GM12873 (cell line): Measurements from ENCODE around the gene MICAL2.
A peak's percentile ranks its signal among the peaks of the same experiment; 100 is the strongest.

Experiments used
- TF ChIP-seq, protein P1 (sequence below): IDR thresholded peaks from 2 replicates; pipeline ENCODE4 v1.5.1; 2012; ENCODE audit warnings: low read depth, mild to moderate bottlenecking, moderate library complexity, low read length, control low read depth; ENCODE audit not compliant: insufficient read depth; ENCODE audit errors: missing control alignments

The MICAL2 gene

DNA sequence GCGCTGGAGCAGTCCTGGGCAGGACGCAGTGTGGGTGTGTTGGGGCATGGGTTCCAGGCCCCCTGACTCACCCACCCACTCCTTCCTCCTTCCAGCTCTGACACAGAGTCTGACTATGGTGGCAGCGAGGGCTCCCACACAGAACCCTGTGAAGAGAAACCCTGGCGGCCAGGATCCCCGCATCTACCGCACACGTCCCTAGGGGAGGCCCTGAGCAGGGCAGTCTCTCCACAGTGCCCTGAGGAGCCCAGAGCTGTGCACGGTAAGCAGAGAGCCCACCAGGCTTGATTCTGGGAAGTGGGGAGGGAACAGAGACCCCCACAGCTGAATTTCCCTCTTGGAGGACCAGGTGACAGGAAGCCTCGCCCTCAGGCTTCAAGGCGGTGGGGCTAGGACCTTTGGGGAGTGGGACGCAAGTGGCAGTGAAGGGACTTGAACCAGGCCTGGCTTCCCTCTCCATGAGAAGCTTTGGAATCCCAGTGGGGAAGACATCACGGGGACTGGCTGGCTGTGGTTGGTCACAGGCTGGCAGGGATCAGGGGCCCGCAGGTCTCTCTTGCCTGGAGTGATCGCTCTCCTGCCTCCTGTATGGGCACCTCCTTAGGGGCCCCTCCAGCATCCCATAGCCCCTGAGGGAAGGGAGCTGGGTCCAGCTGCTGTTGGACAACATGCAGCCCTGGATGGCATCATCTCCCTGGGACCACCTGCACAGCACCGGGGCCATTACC is 170.6 kb downstream of the MICAL2 start:
- TF ChIP-seq, protein P1, sequence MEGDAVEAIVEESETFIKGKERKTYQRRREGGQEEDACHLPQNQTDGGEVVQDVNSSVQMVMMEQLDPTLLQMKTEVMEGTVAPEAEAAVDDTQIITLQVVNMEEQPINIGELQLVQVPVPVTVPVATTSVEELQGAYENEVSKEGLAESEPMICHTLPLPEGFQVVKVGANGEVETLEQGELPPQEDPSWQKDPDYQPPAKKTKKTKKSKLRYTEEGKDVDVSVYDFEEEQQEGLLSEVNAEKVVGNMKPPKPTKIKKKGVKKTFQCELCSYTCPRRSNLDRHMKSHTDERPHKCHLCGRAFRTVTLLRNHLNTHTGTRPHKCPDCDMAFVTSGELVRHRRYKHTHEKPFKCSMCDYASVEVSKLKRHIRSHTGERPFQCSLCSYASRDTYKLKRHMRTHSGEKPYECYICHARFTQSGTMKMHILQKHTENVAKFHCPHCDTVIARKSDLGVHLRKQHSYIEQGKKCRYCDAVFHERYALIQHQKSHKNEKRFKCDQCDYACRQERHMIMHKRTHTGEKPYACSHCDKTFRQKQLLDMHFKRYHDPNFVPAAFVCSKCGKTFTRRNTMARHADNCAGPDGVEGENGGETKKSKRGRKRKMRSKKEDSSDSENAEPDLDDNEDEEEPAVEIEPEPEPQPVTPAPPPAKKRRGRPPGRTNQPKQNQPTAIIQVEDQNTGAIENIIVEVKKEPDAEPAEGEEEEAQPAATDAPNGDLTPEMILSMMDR = no peak

DNA sequence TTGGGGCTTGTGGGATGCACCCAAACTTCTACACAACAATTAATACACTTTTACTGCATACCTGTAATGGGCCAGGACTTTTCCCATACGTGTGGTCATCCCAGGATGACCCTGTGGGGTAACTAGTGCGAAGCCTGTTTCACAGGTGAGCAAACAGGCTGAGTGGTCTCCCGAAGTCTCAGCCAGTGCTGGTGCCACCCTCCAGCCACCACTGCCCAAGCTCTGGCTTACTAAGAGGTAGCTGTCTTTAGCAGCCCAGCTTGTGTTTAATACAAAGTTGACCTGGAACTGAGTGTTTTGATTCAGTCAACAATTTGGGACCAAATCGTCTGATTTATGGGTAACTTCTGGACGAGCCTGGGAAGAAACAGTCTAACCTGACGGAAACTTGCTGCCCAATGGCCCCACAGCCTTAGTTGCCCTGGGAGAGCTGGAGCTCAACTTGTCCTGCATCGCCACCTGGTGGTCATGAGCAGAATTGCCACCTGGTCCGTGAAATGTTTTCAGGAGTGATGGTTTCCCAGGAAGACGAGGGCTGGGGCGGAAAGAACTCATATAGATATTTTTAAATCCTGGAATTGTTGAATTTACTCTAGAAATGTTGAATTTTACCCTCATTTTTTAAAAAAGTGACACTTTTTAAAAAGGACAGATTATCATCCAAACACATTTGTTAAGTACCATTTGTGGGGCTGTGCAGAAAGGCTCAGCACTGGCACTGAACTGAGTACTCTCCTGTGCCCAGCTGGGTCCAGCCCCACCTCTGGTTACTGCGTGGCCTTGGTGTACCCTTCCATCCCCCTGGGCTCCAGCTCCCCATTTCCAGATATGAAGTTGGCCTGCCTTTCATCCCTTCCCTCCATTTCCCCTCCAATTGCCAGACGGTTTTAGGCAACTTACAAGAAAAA is 171.4 kb downstream of the MICAL2 start:
- TF ChIP-seq, protein P1 = peak; percentile 90

DNA sequence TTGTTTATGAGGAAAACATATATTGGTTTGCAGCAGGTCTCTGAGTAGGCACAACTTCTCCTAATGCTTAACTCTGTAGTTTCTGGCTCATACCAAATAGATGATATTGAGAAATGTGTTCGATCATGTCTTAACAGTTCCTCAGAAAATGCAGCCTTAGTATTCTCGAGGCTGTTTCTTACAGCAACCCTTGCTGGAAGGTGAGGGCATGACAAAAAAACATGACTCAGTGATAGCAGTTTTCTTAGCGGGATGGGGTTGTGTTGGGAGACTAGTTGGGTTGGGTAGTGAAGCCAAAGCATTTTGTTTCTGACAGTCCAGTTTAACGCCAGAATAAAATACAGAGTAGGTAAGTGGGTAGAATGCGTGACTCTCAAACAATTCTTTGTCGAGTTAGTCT is 172.3 kb downstream of the MICAL2 start:
- TF ChIP-seq, protein P1 = no peak

DNA sequence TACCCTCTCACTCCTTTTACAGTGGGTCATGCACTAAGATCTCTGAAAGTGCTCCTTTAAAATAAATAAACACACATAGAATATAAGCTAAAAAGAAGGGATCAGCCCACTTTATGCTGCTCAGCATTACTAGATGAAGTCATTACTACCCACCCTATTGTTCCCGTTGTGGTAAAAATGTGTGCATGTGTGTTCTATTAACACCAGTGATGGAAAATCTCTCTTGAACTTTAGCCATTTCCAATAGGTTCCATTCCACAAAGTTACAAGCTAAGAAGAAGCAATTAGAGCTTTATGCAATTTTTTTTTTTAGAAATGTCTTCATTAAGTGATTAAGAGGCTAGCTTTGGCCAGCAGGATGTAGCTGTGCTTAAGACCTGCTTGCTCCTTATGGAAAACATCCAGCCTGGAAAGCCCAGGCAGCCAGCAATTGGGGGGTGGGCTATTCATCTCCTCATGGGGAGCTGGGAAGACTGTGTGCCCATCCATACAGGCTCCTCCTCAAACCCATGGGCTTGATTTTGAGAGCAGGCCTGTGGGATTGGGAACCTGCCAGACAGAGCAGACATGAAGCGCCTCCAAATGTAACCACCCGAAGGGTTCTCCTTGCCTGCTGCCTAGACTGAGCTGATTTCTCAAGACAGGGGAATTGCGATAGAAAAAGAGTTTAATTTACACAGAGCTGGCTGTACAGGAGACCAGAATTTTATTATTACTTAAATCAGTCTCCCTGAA is 174.1 kb downstream of the MICAL2 start:
- TF ChIP-seq, protein P1 = no peak

DNA sequence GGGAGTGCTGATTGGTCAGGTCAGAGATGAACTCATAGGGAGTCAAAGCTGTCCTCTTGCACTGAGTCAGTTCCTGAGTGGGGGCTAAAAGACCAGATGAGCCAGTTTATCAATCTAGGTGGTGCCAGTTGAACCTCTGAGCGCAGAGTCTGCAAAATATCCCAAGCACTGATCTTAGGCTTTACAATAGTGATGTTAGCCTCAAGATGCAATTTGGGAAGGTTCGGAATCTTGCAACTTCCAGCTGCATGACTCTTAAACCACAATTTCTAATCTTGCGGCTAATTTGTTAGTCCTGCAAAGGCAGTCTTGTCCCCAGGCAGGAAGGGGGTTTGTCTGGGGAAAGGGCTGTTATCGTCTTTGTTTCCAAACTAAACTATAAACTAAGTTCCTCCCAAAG is 174.7 kb downstream of the MICAL2 start:
- TF ChIP-seq, protein P1 = no peak

DNA sequence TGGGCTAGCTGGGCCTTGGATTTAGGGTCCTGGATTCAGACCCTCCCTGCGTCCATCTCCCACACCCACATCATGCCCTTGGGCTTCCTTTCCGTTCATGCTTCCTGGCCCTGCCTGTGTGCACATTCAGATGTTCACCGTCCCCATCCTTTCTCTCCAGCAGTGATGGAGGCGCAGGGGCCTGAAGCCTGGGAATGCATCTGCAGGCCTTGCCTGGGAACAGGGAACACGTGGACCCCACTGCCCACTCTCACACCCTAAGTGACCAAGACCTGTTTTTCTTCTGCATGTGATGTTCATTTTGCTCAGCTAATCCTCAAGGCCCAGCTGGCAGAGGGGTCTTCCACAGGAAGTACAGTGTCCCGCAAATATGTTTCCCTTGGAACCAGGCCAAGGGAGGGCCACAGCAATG is 175.4 kb downstream of the MICAL2 start:
- TF ChIP-seq, protein P1 = no peak

DNA sequence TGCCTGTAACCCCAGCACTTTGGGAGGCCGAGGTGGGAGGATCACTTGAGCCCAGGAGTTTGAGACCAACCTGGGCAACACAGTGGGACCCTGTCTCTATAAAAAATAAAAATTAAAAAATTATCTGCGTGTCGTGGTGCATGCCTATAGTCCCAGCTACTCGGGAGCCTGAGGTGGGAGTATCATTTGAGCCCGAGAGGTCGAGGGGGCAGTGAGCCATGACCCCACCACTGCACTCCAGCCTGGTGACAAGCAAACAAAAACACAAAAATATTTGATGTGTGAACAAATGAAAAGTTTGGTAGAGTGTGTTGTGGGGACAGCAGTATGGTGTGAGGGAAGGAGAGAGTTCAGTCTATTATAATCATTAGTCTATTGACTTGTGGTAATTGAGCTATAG is 176.2 kb downstream of the MICAL2 start:
- TF ChIP-seq, protein P1 = no peak
